Measurements from ENCODE around the gene SLC41A3.

DNA sequence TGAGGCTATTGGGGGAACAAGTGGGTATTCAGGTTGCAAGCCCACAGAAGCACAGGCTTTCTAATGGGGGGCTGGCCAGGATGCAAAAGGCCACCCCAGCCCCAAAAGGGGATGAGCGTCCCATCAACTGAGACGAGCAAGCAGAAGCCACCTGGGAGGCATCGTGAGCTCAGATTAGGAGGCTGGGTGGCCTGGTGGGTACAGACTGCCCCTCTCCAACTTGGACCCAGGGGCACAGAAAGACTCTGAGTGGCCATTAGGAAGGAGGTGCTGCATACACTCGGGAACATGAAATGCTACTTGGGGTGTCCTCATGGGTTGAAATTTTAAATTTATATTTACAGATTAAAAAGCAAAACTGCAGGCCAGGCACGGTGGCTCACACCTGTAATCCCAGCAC lies 29.1 kb downstream of the SLC41A3 start:
- TF ChIP-seq, protein P1, sequence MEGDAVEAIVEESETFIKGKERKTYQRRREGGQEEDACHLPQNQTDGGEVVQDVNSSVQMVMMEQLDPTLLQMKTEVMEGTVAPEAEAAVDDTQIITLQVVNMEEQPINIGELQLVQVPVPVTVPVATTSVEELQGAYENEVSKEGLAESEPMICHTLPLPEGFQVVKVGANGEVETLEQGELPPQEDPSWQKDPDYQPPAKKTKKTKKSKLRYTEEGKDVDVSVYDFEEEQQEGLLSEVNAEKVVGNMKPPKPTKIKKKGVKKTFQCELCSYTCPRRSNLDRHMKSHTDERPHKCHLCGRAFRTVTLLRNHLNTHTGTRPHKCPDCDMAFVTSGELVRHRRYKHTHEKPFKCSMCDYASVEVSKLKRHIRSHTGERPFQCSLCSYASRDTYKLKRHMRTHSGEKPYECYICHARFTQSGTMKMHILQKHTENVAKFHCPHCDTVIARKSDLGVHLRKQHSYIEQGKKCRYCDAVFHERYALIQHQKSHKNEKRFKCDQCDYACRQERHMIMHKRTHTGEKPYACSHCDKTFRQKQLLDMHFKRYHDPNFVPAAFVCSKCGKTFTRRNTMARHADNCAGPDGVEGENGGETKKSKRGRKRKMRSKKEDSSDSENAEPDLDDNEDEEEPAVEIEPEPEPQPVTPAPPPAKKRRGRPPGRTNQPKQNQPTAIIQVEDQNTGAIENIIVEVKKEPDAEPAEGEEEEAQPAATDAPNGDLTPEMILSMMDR (conservative IDR thresholded peaks at IDR 0.05; ENCODE audit: low read length) = no peak
- TF ChIP-seq EZH2phosphoT487 (IDR thresholded peaks at IDR 0.05; ENCODE audit: borderline replicate concordance) = no peak

All from Loucy (cell line).